CD8-positive, alpha-beta memory T cell (primary cell): ENCODE results near the gene MAP2K3. TPM values are rescaled to one million over a fixed set of nuclear protein-coding genes. Genes with fewer than 3 reads are reported as not detected.

ENCODE experiments used
- CTCF ChIA-PET: fragments of 350-600 bp; sonication (Branson Sonifier 250); formaldehyde crosslinking; loops from one replicate; lab custom pipeline; 2021; ENCODE audit warnings: antibody characterized with exemption; lab: Charles Lee
- POLR2A ChIA-PET: fragments of 350-600 bp; sonication (Branson Sonifier 250); formaldehyde crosslinking; loops from one replicate; lab custom pipeline; 2021; ENCODE audit warnings: antibody characterized with exemption; lab: Charles Lee
- DNase-seq, 5 donors: peaks; one replicate each; pipeline versions ENCODE4 v3.0.0 to v3.0.0-alpha.2; 2020 to 2022; ENCODE audit warnings: mixed read lengths in 1 of 5
- H3K27ac ChIP-seq: one replicate; pipeline ENCODE4 v1.7.0; 2013; ENCODE audit warnings: low read depth, mild to moderate bottlenecking, low read length, moderate library complexity
- H3K27me3 ChIP-seq: 2 replicates; pipeline ENCODE4 v1.7.0; 2013; ENCODE audit warnings: low read length, mild to moderate bottlenecking; ENCODE audit not compliant: insufficient read depth, poor library complexity, severe bottlenecking
- H3K36me3 ChIP-seq: 2 replicates; pipeline ENCODE4 v1.7.0; 2013; ENCODE audit warnings: mild to moderate bottlenecking, low read length, moderate library complexity; ENCODE audit not compliant: insufficient read depth
- H3K4me1 ChIP-seq: 2 replicates; pipeline ENCODE4 v1.7.0; 2013; ENCODE audit warnings: mild to moderate bottlenecking, low read length, moderate library complexity; ENCODE audit not compliant: insufficient read depth
- H3K4me3 ChIP-seq: 2 replicates; pipeline ENCODE4 v1.7.0; 2013; ENCODE audit warnings: mild to moderate bottlenecking, low read length
- H3K9me3 ChIP-seq: 2 replicates; pipeline ENCODE4 v1.7.0; 2013; ENCODE audit warnings: mild to moderate bottlenecking, low read length
- H3K27ac Mint-ChIP-seq, 8 donors: one replicate each; pipeline ENCODE4 v1.8.0; 2020 to 2021; ENCODE audit warnings: mixed read lengths in 8 of 8, mild to moderate bottlenecking in 6 of 8, inconsistent platforms in 3 of 8, moderate library complexity in 3 of 8
- H3K27me3 Mint-ChIP-seq, 2 donors: one replicate each; pipeline ENCODE4 v1.8.0; 2020 to 2021; ENCODE audit warnings: mixed read lengths in 2 of 2, mild to moderate bottlenecking in 1 of 2, moderate library complexity in 1 of 2
- H3K36me3 Mint-ChIP-seq, 3 donors: one replicate each; pipeline ENCODE4 v1.8.0; 2020 to 2021; ENCODE audit warnings: mixed read lengths in 3 of 3, inconsistent platforms in 1 of 3, mild to moderate bottlenecking in 1 of 3
- H3K4me1 Mint-ChIP-seq, 3 donors: one replicate each; pipeline ENCODE4 v1.8.0; 2020 to 2021; ENCODE audit warnings: mixed read lengths in 3 of 3, inconsistent platforms in 1 of 3, mild to moderate bottlenecking in 1 of 3
- H3K4me3 Mint-ChIP-seq, 7 donors: one replicate each; pipeline ENCODE4 v1.8.0; 2020 to 2021; ENCODE audit warnings: mixed read lengths in 7 of 7, mild to moderate bottlenecking in 6 of 7, moderate library complexity in 4 of 7, inconsistent platforms in 2 of 7
- H3K9me3 Mint-ChIP-seq, 5 donors: one replicate each; pipeline ENCODE4 v1.8.0; 2020 to 2022; ENCODE audit warnings: mixed read lengths in 5 of 5, mild to moderate bottlenecking in 3 of 5, moderate library complexity in 2 of 5, inconsistent platforms in 1 of 5
- polyA plus RNA-seq: library from polyadenylated mRNA; unstranded; fragments of 300-500 nt; fragmentation: Illumina TruSeq; gene quantifications from one replicate; pipeline ENCODE4 v1.2.3, GENCODE V29; 2021
- total RNA-seq, 2 experiments: library from RNA; stranded (reverse); gene quantifications; one replicate each; pipeline ENCODE4 v1.2.3, GENCODE V29; 2021

The MAP2K3 gene
- total and polyA plus RNA-seq, 3 experiments from 2014 or later, result 99.8 to 150 (median 139) TPM

- no peaks in the 10 kb centered on the region for H3K9me3 ChIP-seq
- H3K27ac ChIP-seq, result peak overlapping the region; percentile 81
- peaks cover 0 to 1% of the 10 kb centered on the region in 2 donors for H3K27me3 Mint-ChIP-seq
- ChIA-PET CTCF (interaction anchor here (1.2 to 3.9 kb wide), 5 partner anchors 10 to 227 kb away, joined by 3 to 25 read pairs (median 4); no protein-coding TSS in a partner anchor), POLR2A (interaction anchor here (1.5 kb wide), 1 partner anchor 159 kb away, joined by 3 read pairs; no protein-coding TSS in a partner anchor)
- H3K27me3 ChIP-seq, result no peaks in the 10 kb centered on the region
- H3K4me3 ChIP-seq, result peak overlapping the region; percentile 81
- peaks cover 46% of the 10 kb centered on the region for H3K4me1 ChIP-seq
- H3K36me3 ChIP-seq, result no peaks in the 10 kb centered on the region
- no peak for DNase-seq
- peak overlapping the region; percentile 93 to 98 (median 97) for H3K4me3 Mint-ChIP-seq
- H3K4me1 Mint-ChIP-seq, result peaks cover 46 to 65% (median 50%) of the 10 kb centered on the region in 3 donors
- peaks cover 0 to 23% (median 2%) of the 10 kb centered on the region in 3 donors for H3K36me3 Mint-ChIP-seq
- H3K9me3 Mint-ChIP-seq, result peaks cover 0 to 4% (median 0%) of the 10 kb centered on the region in 5 donors
- H3K27ac Mint-ChIP-seq, result peak overlapping the region; percentile 96 to 100 (median 99)
Measured at GRCh38 chr17:21286066-21286770, 1.7 kb downstream of the MAP2K3 start.

GRCh38 chr17:21286909-21287702 lies 2.6 kb downstream of the MAP2K3 start:
- Histone ChIP-seq H3K4me1 (peaks cover 46% of the 10 kb centered on the region), H3K36me3 (no peaks in the 10 kb centered on the region), H3K27me3 (no peaks in the 10 kb centered on the region), H3K4me3 (peak overlapping the region; percentile 81), H3K9me3 (no peaks in the 10 kb centered on the region), H3K27ac (peak overlapping the region; percentile 81)
- Mint-ChIP-seq H3K4me1 (peaks cover 48 to 72% (median 56%) of the 10 kb centered on the region in 3 donors), H3K27ac (peak overlapping the region; percentile 96 to 100 (median 99)), H3K4me3 (peak overlapping the region; percentile 93 to 98 (median 97)), H3K27me3 (peaks cover 0 to 1% of the 10 kb centered on the region in 2 donors), H3K36me3 (peaks cover 0 to 28% (median 2%) of the 10 kb centered on the region in 3 donors), H3K9me3 (peaks cover 0 to 4% (median under 1%) of the 10 kb centered on the region in 5 donors)
- ChIA-PET POLR2A (interaction anchor here (1.5 to 1.6 kb wide), 2 partner anchors 11 to 160 kb away, joined by 3 to 4 read pairs; no protein-coding TSS in a partner anchor), CTCF (interaction anchor here (0.8 to 3.9 kb wide), 10 partner anchors 7 to 244 kb away, joined by 3 to 25 read pairs (median 4); partner anchors contain the start of gene USP22)
- DNase-seq, result peak in 1 of 5 donors; percentile 54

GRCh38 chr17:21287703-21288449 lies 3.4 kb downstream of the MAP2K3 start:
- Histone ChIP-seq H3K27ac (peak overlapping the region; percentile 81), H3K9me3 (no peaks in the 10 kb centered on the region), H3K4me3 (peak overlapping the region; percentile 81), H3K4me1 (peaks cover 46% of the 10 kb centered on the region), H3K36me3 (no peaks in the 10 kb centered on the region), H3K27me3 (no peaks in the 10 kb centered on the region)
- H3K9me3 Mint-ChIP-seq, result peaks cover 0 to 10% (median 3%) of the 10 kb centered on the region in 5 donors
- peak overlapping the region; percentile 96 to 100 (median 99) for H3K27ac Mint-ChIP-seq
- peak; percentile 91 to 98 (median 96) for DNase-seq
- H3K4me1 Mint-ChIP-seq, result peaks cover 44 to 72% (median 63%) of the 10 kb centered on the region in 3 donors
- POLR2A ChIA-PET, result interaction anchor here (0.6 to 1.6 kb wide), 3 partner anchors 12 to 1400 kb away, joined by 3 to 4 read pairs (median 4); no protein-coding TSS in a partner anchor
- CTCF ChIA-PET, result interaction anchor here (0.7 to 3.9 kb wide), 9 partner anchors 8 to 244 kb away, joined by 3 to 25 read pairs (median 4); partner anchors contain the start of gene USP22
- H3K27me3 Mint-ChIP-seq, result no peaks in the 10 kb centered on the region
- peaks cover 0 to 34% (median 3%) of the 10 kb centered on the region in 3 donors for H3K36me3 Mint-ChIP-seq
- H3K4me3 Mint-ChIP-seq, result peak overlapping the region; percentile 93 to 98 (median 97)

- CTCF ChIA-PET, result interaction anchor here (0.7 to 3.9 kb wide), 6 partner anchors 9 to 245 kb away, joined by 3 to 25 read pairs (median 6); partner anchors contain the start of gene USP22
- H3K4me3 ChIP-seq, result peak overlapping the region; percentile 58
- peak in 1 of 5 donors; percentile 51 for DNase-seq
Measured at GRCh38 chr17:21288571-21289017, 4.1 kb downstream of the MAP2K3 start.

GRCh38 chr17:21289175-21289901 lies 4.8 kb downstream of the MAP2K3 start:
- CTCF ChIA-PET, result no interaction called here
- Mint-ChIP-seq H3K27me3 (no peaks in the 10 kb centered on the region), H3K4me3 (peak overlapping the region in 3 of 7 donors; percentile 93 to 97 (median 97)), H3K9me3 (peaks cover 0 to 11% (median 4%) of the 10 kb centered on the region in 5 donors), H3K27ac (peak overlapping the region; percentile 51 to 100 (median 99)), H3K36me3 (peaks cover 0 to 40% (median 3%) of the 10 kb centered on the region in 3 donors), H3K4me1 (peaks cover 47 to 80% (median 64%) of the 10 kb centered on the region in 3 donors)
- no peak for DNase-seq
- no peaks in the 10 kb centered on the region for H3K27me3 ChIP-seq
- peaks cover 36% of the 10 kb centered on the region for H3K4me1 ChIP-seq
- H3K27ac ChIP-seq, result peak overlapping the region; percentile 62
- no peaks in the 10 kb centered on the region for H3K36me3 ChIP-seq
- no peak overlapping the region for H3K4me3 ChIP-seq
- POLR2A ChIA-PET, result no interaction called here
- H3K9me3 ChIP-seq, result no peaks in the 10 kb centered on the region

More at GRCh38 chr17:21288571-21289017, 4.1 kb downstream of the MAP2K3 start:
- POLR2A ChIA-PET, result interaction anchor here (0.6 to 1.6 kb wide), 2 partner anchors 13 to 1400 kb away, joined by 4 read pairs; no protein-coding TSS in a partner anchor
- peak overlapping the region; percentile 93 to 98 (median 97) for H3K4me3 Mint-ChIP-seq
- peaks cover 44 to 75% (median 60%) of the 10 kb centered on the region in 3 donors for H3K4me1 Mint-ChIP-seq
- peak overlapping the region; percentile 62 for H3K27ac ChIP-seq
- H3K27me3 Mint-ChIP-seq, result no peaks in the 10 kb centered on the region
- peaks cover 0 to 11% (median 3%) of the 10 kb centered on the region in 5 donors for H3K9me3 Mint-ChIP-seq
- no peaks in the 10 kb centered on the region for H3K36me3 ChIP-seq
- peaks cover 40% of the 10 kb centered on the region for H3K4me1 ChIP-seq
- no peaks in the 10 kb centered on the region for H3K9me3 ChIP-seq
- no peaks in the 10 kb centered on the region for H3K27me3 ChIP-seq
- peak overlapping the region; percentile 96 to 100 (median 99) for H3K27ac Mint-ChIP-seq
- H3K36me3 Mint-ChIP-seq, result peaks cover 0 to 37% (median 3%) of the 10 kb centered on the region in 3 donors

- peaks cover 36% of the 10 kb centered on the region for H3K4me1 ChIP-seq
- H3K9me3 ChIP-seq, result no peaks in the 10 kb centered on the region
- no peak for DNase-seq
- Mint-ChIP-seq H3K36me3 (peaks cover 0 to 37% (median 3%) of the 10 kb centered on the region in 3 donors), H3K4me3 (peak overlapping the region in 1 of 7 donors; percentile 36), H3K27ac (peak overlapping the region; percentile 29 to 91 (median 74)), H3K27me3 (peaks cover 0 to 3% of the 10 kb centered on the region in 2 donors), H3K9me3 (peaks cover 3 to 16% (median 4%) of the 10 kb centered on the region in 5 donors), H3K4me1 (peaks cover 54 to 87% (median 71%) of the 10 kb centered on the region in 3 donors)
- no peak overlapping the region for H3K27ac ChIP-seq
- no peaks in the 10 kb centered on the region for H3K36me3 ChIP-seq
- POLR2A ChIA-PET, result interaction anchor here (1.2 kb wide), 1 partner anchor 14 kb away, joined by 5 read pairs; no protein-coding TSS in a partner anchor
- CTCF ChIA-PET, result no interaction called here
- H3K4me3 ChIP-seq, result no peak overlapping the region
- H3K27me3 ChIP-seq, result no peaks in the 10 kb centered on the region
Measured at GRCh38 chr17:21289902-21290571, 5.5 kb downstream of the MAP2K3 start.
